Kidney (tissue), 14 donors: ENCODE data around the gene IQSEC1. TPM values are rescaled to one million over a fixed set of nuclear protein-coding genes. Genes with fewer than 3 reads are reported as not detected.
A peak's percentile ranks its signal among the peaks of the same experiment; 100 is the strongest.

ENCODE experiments used
- DNase-seq, 5 donors: peaks; one replicate each; pipeline ENCODE4 v3.0.0-alpha.2; 2013 to 2020
- FAIRE-seq: peaks from 2 replicates; lab custom pipeline; 2012; peaks lifted over from hg19 to GRCh38; lab: Jason Lieb, UNC
- H3K27ac ChIP-seq, 2 donors: one replicate each; pipeline ENCODE4 v1.7.0; 2013; ENCODE audit warnings: low read depth in 2 of 2, low read length in 2 of 2, inconsistent platforms in 1 of 2
- H3K27me3 ChIP-seq: one replicate; pipeline ENCODE4 v1.7.1; 2013; ENCODE audit warnings: low read length, inconsistent platforms; ENCODE audit not compliant: control insufficient read depth, insufficient read depth
- H3K36me3 ChIP-seq, 3 donors: one replicate each; pipeline versions ENCODE4 v1.7.0 to v1.7.1; 2013; ENCODE audit warnings: low read length in 3 of 3, control low read depth in 1 of 3, inconsistent platforms in 1 of 3; ENCODE audit not compliant: insufficient read depth in 3 of 3, control insufficient read depth in 2 of 3
- H3K4me1 ChIP-seq, 3 donors: one replicate each; pipeline versions ENCODE4 v1.7.0 to v1.7.1; 2013; ENCODE audit warnings: low read length in 3 of 3, inconsistent platforms in 1 of 3, low read depth in 1 of 3; ENCODE audit not compliant: control insufficient read depth in 2 of 3, insufficient read depth in 2 of 3
- H3K4me3 ChIP-seq, 3 donors: one replicate each; pipeline versions ENCODE4 v1.7.0 to v1.8.1; 2013; ENCODE audit warnings: low read length in 3 of 3, control low read depth in 1 of 3, inconsistent platforms in 1 of 3
- H3K9ac ChIP-seq, 3 donors: one replicate each; pipeline versions ENCODE4 v1.7.0 to v1.7.1; 2013; ENCODE audit warnings: low read length in 3 of 3, control low read depth in 1 of 3, inconsistent platforms in 1 of 3
- H3K9me3 ChIP-seq, 3 donors: one replicate each; pipeline versions ENCODE4 v1.7.0 to v1.7.1; 2013; ENCODE audit warnings: low read length in 3 of 3, control low read depth in 1 of 3, inconsistent platforms in 1 of 3; ENCODE audit not compliant: control insufficient read depth in 2 of 3, insufficient read depth in 1 of 3
- intact Hi-C: fragments of 100-400 bp; cut with DNase I; formaldehyde crosslinking; loops from one replicate; pipeline ENCODE4 v1.11.1; 2022
- polyA plus RNA-seq: library from polyadenylated mRNA; stranded (reverse); fragments of 350-450 nt; fragmentation: Illumina TruSeq; extraction: RNeasy Lipid Tissue Mini Kit (QIAGEN cat#74804); gene quantifications from one replicate; pipeline ENCODE4 v1.2.3, GENCODE V29; 2014; ENCODE audit warnings: low read depth, low replicate concordance; ENCODE audit not compliant: insufficient read depth
- total RNA-seq: library from RNA; stranded (reverse); fragmentation: NEBNext Ultra II Directional; extraction: Animal tissue kit (Norgen Biotek cat#: 25700); gene quantifications from one replicate; pipeline ENCODE4 v1.2.1, GENCODE V29; 2021
- TF ChIP-seq, protein P1 (sequence below): IDR thresholded peaks from 3 replicates; pipeline ENCODE4 v1.5.1; 2012; ENCODE audit warnings: mild to moderate bottlenecking, moderate library complexity, borderline replicate concordance; ENCODE audit not compliant: insufficient read depth; ENCODE audit errors: extremely low read depth
- donor health status: control.
- donor health status: control.
- donor health status: control.
- donor health status: control.
- donor health status: control.
- donor health status: DM: yes; HTN: yes; CAD: no.
- donor health status: Normal renal cell carcinoma (clear cell type).

Gene IQSEC1
- total and polyA plus RNA-seq, 2 donors from 2014 or later = 15.1 to 45.7 TPM

GRCh38 chr3:13047296-13048165 lies 25.7 kb downstream of the IQSEC1 start:
- intact Hi-C loops = no loop called here
- FAIRE-seq = no peak
- Histone ChIP-seq H3K36me3 (no peaks in the 10 kb centered on the region), H3K4me1 (no peaks in the 10 kb centered on the region), H3K4me3 (no peak overlapping the region), H3K9me3 (no peaks in the 10 kb centered on the region), H3K27me3 (no peaks in the 10 kb centered on the region), H3K9ac (no peak overlapping the region), H3K27ac (no peak overlapping the region)
- TF ChIP-seq, protein P1, sequence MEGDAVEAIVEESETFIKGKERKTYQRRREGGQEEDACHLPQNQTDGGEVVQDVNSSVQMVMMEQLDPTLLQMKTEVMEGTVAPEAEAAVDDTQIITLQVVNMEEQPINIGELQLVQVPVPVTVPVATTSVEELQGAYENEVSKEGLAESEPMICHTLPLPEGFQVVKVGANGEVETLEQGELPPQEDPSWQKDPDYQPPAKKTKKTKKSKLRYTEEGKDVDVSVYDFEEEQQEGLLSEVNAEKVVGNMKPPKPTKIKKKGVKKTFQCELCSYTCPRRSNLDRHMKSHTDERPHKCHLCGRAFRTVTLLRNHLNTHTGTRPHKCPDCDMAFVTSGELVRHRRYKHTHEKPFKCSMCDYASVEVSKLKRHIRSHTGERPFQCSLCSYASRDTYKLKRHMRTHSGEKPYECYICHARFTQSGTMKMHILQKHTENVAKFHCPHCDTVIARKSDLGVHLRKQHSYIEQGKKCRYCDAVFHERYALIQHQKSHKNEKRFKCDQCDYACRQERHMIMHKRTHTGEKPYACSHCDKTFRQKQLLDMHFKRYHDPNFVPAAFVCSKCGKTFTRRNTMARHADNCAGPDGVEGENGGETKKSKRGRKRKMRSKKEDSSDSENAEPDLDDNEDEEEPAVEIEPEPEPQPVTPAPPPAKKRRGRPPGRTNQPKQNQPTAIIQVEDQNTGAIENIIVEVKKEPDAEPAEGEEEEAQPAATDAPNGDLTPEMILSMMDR = no peak
- peak in 1 of 5 donors; percentile 59 for DNase-seq

GRCh38 chr3:13046569-13047274 lies 26.5 kb downstream of the IQSEC1 start:
- no peaks in the 10 kb centered on the region for H3K4me1 ChIP-seq
- intact Hi-C loops = no loop called here
- no peaks in the 10 kb centered on the region for H3K36me3 ChIP-seq
- no peaks in the 10 kb centered on the region for H3K27me3 ChIP-seq
- no peak overlapping the region for H3K4me3 ChIP-seq
- H3K9me3 ChIP-seq = no peaks in the 10 kb centered on the region
- H3K9ac ChIP-seq = no peak overlapping the region
- TF ChIP-seq, protein P1 = no peak
- no peak for FAIRE-seq
- H3K27ac ChIP-seq = no peak overlapping the region
- DNase-seq = peak in 1 of 5 donors; percentile 49

DNA sequence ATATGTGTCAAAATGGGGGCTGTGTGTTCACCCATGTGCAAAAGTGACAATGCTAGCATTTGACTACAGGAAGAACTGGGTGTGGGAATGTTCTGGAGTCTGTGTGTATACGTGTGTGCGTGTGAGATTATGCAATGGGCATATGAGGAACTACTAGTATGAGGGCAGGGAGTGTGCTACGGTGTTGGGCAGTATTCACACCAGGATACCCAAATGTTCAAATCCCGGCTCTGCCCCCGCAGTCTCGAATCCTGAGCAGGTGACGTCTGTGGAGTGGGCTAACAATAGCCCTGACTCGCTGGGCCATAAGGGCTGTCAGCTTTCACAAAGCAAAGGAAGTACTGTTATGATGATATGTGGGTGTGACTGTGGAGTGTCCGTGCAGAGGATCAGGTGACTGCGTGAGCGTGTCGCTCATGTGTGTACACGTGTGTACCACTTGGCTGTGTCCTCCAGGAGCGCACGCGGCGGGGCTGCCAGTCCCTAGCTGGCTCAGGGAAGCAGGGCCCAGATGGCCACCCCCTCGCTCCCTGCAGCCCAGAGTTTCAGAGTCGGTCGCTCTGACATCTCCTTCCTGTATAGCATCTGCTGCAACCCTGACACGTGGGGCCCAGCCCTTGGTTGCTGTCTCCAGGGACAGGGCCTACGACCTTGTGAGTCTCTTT lies 27.2 kb downstream of the IQSEC1 start:
- Histone ChIP-seq H3K4me1 (no peaks in the 10 kb centered on the region), H3K27ac (no peak overlapping the region), H3K36me3 (no peaks in the 10 kb centered on the region), H3K4me3 (no peak overlapping the region), H3K27me3 (no peaks in the 10 kb centered on the region), H3K9ac (no peak overlapping the region), H3K9me3 (no peaks in the 10 kb centered on the region)
- TF ChIP-seq, protein P1 = no peak
- intact Hi-C loops = no loop called here
- FAIRE-seq = no peak
- DNase-seq = peak in 1 of 5 donors; percentile 72
